Vagina (tissue), 2 donors: Measurements from ENCODE around the gene CIAO2B. TPM values are rescaled to one million over a fixed set of nuclear protein-coding genes. Genes with fewer than 3 reads are reported as not detected.

Experiments used
- DNase-seq, 2 donors: peaks; one replicate each; pipeline ENCODE4 v3.0.0-alpha.2; 2017; ENCODE audit errors: extremely low spot score in 2 of 2
- H3K27ac ChIP-seq: fragments of 200-600 bp; sonication (generic); one replicate; pipeline ENCODE4 v1.5.1; 2019
- H3K27me3 ChIP-seq: fragments of 200-600 bp; sonication (generic); one replicate; pipeline ENCODE4 v1.5.1; 2019
- H3K36me3 ChIP-seq, 2 donors: fragments of 200-600 bp; sonication (generic); one replicate each; pipeline ENCODE4 v1.5.1; 2017 to 2019
- H3K4me1 ChIP-seq: fragments of 200-600 bp; sonication (generic); one replicate; pipeline ENCODE4 v1.5.1; 2019
- H3K4me3 ChIP-seq, 2 donors: fragments of 200-600 bp; sonication (generic); 1 replicate in 1 of 2; 2 replicates in 1 of 2; pipeline ENCODE4 v1.5.1; 2016 to 2019
- H3K9me3 ChIP-seq: fragments of 200-600 bp; sonication (generic); one replicate; pipeline ENCODE4 v1.5.1; 2019
- CTCF ChIP-seq, 3 experiments: fragments of 450-650 bp in 2 of 3; fragments of 200-600 bp in 1 of 3; sonication (generic) in 1 of 3; IDR thresholded peaks; one replicate each; pipeline ENCODE4 v1.5.1; 2017 to 2019; ENCODE audit warnings: antibody characterized with exemption in 3 of 3, mild to moderate bottlenecking in 2 of 3, moderate library complexity in 2 of 3
- POLR2A ChIP-seq, 2 donors: fragments of 450-650 bp; IDR thresholded peaks; one replicate each; pipeline ENCODE4 v1.6.1; 2017; ENCODE audit warnings: antibody characterized with exemption in 2 of 2, mild to moderate bottlenecking in 2 of 2, moderate library complexity in 2 of 2
- POLR2AphosphoS5 ChIP-seq, 2 donors: sonication (generic); formaldehyde crosslinking; IDR thresholded peaks; one replicate each; pipeline ENCODE4 v1.9.0; 2017; ENCODE audit warnings: antibody characterized with exemption in 2 of 2, mild to moderate bottlenecking in 2 of 2, low read depth in 1 of 2; ENCODE audit not compliant: insufficient read depth in 1 of 2
- intact Hi-C: fragments of 100-400 bp; cut with DNase I; formaldehyde crosslinking; loops from one replicate; pipeline ENCODE4 v1.15.1; 2023
- total RNA-seq: library from RNA; depleted of rRNA; stranded (reverse); fragments of >200 nt; gene quantifications from one replicate; pipeline ENCODE4 v1.2.3, GENCODE V29; 2016

Gene CIAO2B
- total RNA-seq, 1 donor from 2014 or later: 105 TPM

- Histone ChIP-seq H3K27me3 (no peaks in the 10 kb centered on the region), H3K36me3 (no peaks in the 10 kb centered on the region), H3K4me3 (no peak overlapping the region), H3K4me1 (peaks cover 24% of the 10 kb centered on the region), H3K27ac (peak overlapping the region; percentile 91), H3K9me3 (no peaks in the 10 kb centered on the region)
- TF ChIP-seq POLR2AphosphoS5 (IDR thresholded peaks at IDR 0.05; ENCODE audit: insufficient read depth in 1 of 2, low read depth in 1 of 2): no peak
- TF ChIP-seq POLR2A (IDR thresholded peaks at IDR 0.05): no peak
- no peak for DNase-seq
- intact Hi-C loops: no loop called here
Measured at GRCh38 chr16:66905633-66906539, 28.3 kb downstream of the CIAO2B start.

GRCh38 chr16:66904846-66905632 lies 29.2 kb downstream of the CIAO2B start:
- TF ChIP-seq CTCF (IDR thresholded peaks at IDR 0.05) (no peak), POLR2AphosphoS5 (IDR thresholded peaks at IDR 0.05; ENCODE audit: insufficient read depth in 1 of 2, low read depth in 1 of 2) (no peak), POLR2A (IDR thresholded peaks at IDR 0.05) (no peak)
- intact Hi-C loops: no loop called here
- H3K36me3 ChIP-seq: no peaks in the 10 kb centered on the region
- no peak for DNase-seq
- H3K9me3 ChIP-seq: no peaks in the 10 kb centered on the region
- peaks cover 33% of the 10 kb centered on the region for H3K4me1 ChIP-seq
- H3K27ac ChIP-seq: peak overlapping the region; percentile 91
- no peak overlapping the region for H3K4me3 ChIP-seq
- no peaks in the 10 kb centered on the region for H3K27me3 ChIP-seq

- H3K27me3 ChIP-seq: no peaks in the 10 kb centered on the region
- no peak overlapping the region for H3K4me3 ChIP-seq
- peak overlapping the region; percentile 91 for H3K27ac ChIP-seq
- no peaks in the 10 kb centered on the region for H3K9me3 ChIP-seq
- H3K36me3 ChIP-seq: no peaks in the 10 kb centered on the region
- TF ChIP-seq CTCF (IDR thresholded peaks at IDR 0.05) (no peak), POLR2A (IDR thresholded peaks at IDR 0.05) (no peak), POLR2AphosphoS5 (IDR thresholded peaks at IDR 0.05; ENCODE audit: insufficient read depth in 1 of 2, low read depth in 1 of 2) (no peak)
- no peak for DNase-seq
- intact Hi-C loops: no loop called here
- H3K4me1 ChIP-seq: peaks cover 39% of the 10 kb centered on the region
Measured at GRCh38 chr16:66904428-66904845, 29.8 kb downstream of the CIAO2B start.

- H3K9me3 ChIP-seq: no peaks in the 10 kb centered on the region
- H3K27ac ChIP-seq: peak overlapping the region; percentile 91
- no peak overlapping the region for H3K4me3 ChIP-seq
- no peaks in the 10 kb centered on the region for H3K27me3 ChIP-seq
- TF ChIP-seq POLR2A (IDR thresholded peaks at IDR 0.05) (no peak), POLR2AphosphoS5 (IDR thresholded peaks at IDR 0.05; ENCODE audit: insufficient read depth in 1 of 2, low read depth in 1 of 2) (no peak)
- H3K4me1 ChIP-seq: peaks cover 45% of the 10 kb centered on the region
- no peaks in the 10 kb centered on the region for H3K36me3 ChIP-seq
- intact Hi-C loops: no loop called here
- DNase-seq: no peak
Measured at GRCh38 chr16:66903544-66904427, 30.4 kb downstream of the CIAO2B start.

- TF ChIP-seq POLR2A (IDR thresholded peaks at IDR 0.05) (no peak), POLR2AphosphoS5 (IDR thresholded peaks at IDR 0.05; ENCODE audit: insufficient read depth in 1 of 2, low read depth in 1 of 2) (no peak), CTCF (IDR thresholded peaks at IDR 0.05) (no peak)
- H3K4me3 ChIP-seq: no peak overlapping the region
- no peaks in the 10 kb centered on the region for H3K36me3 ChIP-seq
- peak overlapping the region; percentile 91 for H3K27ac ChIP-seq
- H3K4me1 ChIP-seq: peaks cover 51% of the 10 kb centered on the region
- intact Hi-C loops: no loop called here
- no peak for DNase-seq
- no peaks in the 10 kb centered on the region for H3K27me3 ChIP-seq
- no peaks in the 10 kb centered on the region for H3K9me3 ChIP-seq
Measured at GRCh38 chr16:66902648-66903543, 31.3 kb downstream of the CIAO2B start.
